Left ventricle myocardium inferior (tissue), 1 donor: ENCODE measurements around the gene GDF10. TPM values are rescaled to one million over a fixed set of nuclear protein-coding genes. Genes with fewer than 3 reads are reported as not detected.

Experiments
- DNase-seq: peaks from one replicate; pipeline ENCODE4 v3.0.0-alpha.2; 2020
- H3K27ac ChIP-seq: fragments of 200-600 bp; replicated peaks from 2 replicates; pipeline ENCODE4 v1.8.0; 2021
- H3K27me3 ChIP-seq: fragments of 200-600 bp; 2 replicates; pipeline ENCODE4 v1.8.0; 2021; ENCODE audit warnings: low read depth
- H3K36me3 ChIP-seq: fragments of 200-600 bp; 2 replicates; pipeline ENCODE4 v1.8.0; 2021
- H3K4me1 ChIP-seq: fragments of 200-600 bp; 2 replicates; pipeline ENCODE4 v1.8.0; 2021
- H3K4me3 ChIP-seq: fragments of 200-600 bp; 2 replicates; pipeline ENCODE4 v1.8.0; 2021; ENCODE audit warnings: mild to moderate bottlenecking, moderate library complexity
- H3K9me3 ChIP-seq: fragments of 200-600 bp; replicated peaks from 2 replicates; pipeline ENCODE4 v1.8.0; 2021
- intact Hi-C: fragments of 100-400 bp; cut with micrococcal nuclease; formaldehyde crosslinking; loops from one replicate; pipeline ENCODE4 v1.11.0; 2022
- total RNA-seq: library from RNA; stranded (reverse); fragmentation: NEBNext Ultra II Directional; extraction: Animal tissue kit (Norgen Biotek cat#: 25700); gene quantifications from one replicate; pipeline ENCODE4 v1.2.1, GENCODE V29; 2021
- TF ChIP-seq, protein P1 (sequence below): fragments of 200-600 bp; IDR thresholded peaks from 2 replicates; pipeline ENCODE4 v1.8.0; 2021; ENCODE audit warnings: antibody characterized with exemption, mild to moderate bottlenecking, borderline replicate concordance
- donor health status: DM: no; HTN: yes; CAD: no; lungs with severe emphysema.

The GDF10 gene
- total RNA-seq, 1 donor from 2014 or later = 0.22 TPM

GRCh38 chr10:47285381-47286115, 14.4 kb upstream of the GDF10 start:
- TF ChIP-seq, protein P1, sequence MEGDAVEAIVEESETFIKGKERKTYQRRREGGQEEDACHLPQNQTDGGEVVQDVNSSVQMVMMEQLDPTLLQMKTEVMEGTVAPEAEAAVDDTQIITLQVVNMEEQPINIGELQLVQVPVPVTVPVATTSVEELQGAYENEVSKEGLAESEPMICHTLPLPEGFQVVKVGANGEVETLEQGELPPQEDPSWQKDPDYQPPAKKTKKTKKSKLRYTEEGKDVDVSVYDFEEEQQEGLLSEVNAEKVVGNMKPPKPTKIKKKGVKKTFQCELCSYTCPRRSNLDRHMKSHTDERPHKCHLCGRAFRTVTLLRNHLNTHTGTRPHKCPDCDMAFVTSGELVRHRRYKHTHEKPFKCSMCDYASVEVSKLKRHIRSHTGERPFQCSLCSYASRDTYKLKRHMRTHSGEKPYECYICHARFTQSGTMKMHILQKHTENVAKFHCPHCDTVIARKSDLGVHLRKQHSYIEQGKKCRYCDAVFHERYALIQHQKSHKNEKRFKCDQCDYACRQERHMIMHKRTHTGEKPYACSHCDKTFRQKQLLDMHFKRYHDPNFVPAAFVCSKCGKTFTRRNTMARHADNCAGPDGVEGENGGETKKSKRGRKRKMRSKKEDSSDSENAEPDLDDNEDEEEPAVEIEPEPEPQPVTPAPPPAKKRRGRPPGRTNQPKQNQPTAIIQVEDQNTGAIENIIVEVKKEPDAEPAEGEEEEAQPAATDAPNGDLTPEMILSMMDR = no peak
- no peak for DNase-seq
- no peak overlapping the region for H3K4me3 ChIP-seq
- intact Hi-C loops = no loop called here
- peaks cover 12% of the 10 kb centered on the region for H3K4me1 ChIP-seq
- no peaks in the 10 kb centered on the region for H3K36me3 ChIP-seq
- H3K9me3 ChIP-seq = no peaks in the 10 kb centered on the region
- no peak overlapping the region for H3K27ac ChIP-seq
- no peaks in the 10 kb centered on the region for H3K27me3 ChIP-seq

DNA sequence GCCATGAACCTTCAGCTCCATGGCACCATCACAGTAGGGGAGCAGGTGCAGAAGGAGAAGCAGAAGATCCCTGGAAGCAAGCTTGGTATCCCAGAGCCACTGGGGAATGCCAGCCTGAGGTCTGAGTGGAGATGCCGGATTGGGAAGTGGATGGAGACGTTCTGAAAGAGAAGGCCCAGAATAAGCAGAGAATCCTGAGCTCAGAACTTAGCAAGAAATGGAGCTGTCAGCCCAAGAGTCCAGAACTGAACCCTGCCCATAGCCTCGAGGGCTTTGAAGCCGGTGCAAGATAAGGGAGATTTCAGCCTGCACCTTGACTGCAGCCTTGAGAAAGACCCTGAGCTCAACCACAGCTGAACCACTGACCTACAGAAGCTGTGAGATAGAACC, 13.9 kb upstream of the GDF10 start:
- no peaks in the 10 kb centered on the region for H3K27me3 ChIP-seq
- H3K27ac ChIP-seq = no peak overlapping the region
- no peaks in the 10 kb centered on the region for H3K9me3 ChIP-seq
- H3K4me3 ChIP-seq = no peak overlapping the region
- intact Hi-C loops = no loop called here
- TF ChIP-seq, protein P1 = no peak
- DNase-seq = no peak
- H3K36me3 ChIP-seq = no peaks in the 10 kb centered on the region
- peaks cover 12% of the 10 kb centered on the region for H3K4me1 ChIP-seq

- intact Hi-C loops = no loop called here
- Histone ChIP-seq H3K4me3 (no peak overlapping the region), H3K9me3 (no peaks in the 10 kb centered on the region), H3K36me3 (no peaks in the 10 kb centered on the region), H3K4me1 (peaks cover 12% of the 10 kb centered on the region), H3K27me3 (no peaks in the 10 kb centered on the region), H3K27ac (peak overlapping the region; percentile 55)
- TF ChIP-seq, protein P1 = no peak
- DNase-seq = no peak
Measured at GRCh38 chr10:47286591-47287315, 13.2 kb upstream of the GDF10 start.

GRCh38 chr10:47287365-47287802, 12.6 kb upstream of the GDF10 start:
- H3K27me3 ChIP-seq = no peaks in the 10 kb centered on the region
- no peak overlapping the region for H3K4me3 ChIP-seq
- peaks cover 12% of the 10 kb centered on the region for H3K4me1 ChIP-seq
- intact Hi-C loops = no loop called here
- no peaks in the 10 kb centered on the region for H3K36me3 ChIP-seq
- peak; percentile 66 for DNase-seq
- TF ChIP-seq, protein P1 = no peak
- H3K9me3 ChIP-seq = no peaks in the 10 kb centered on the region
- H3K27ac ChIP-seq = peak overlapping the region; percentile 55

GRCh38 chr10:47287805-47288204, 12.2 kb upstream of the GDF10 start:
- TF ChIP-seq, protein P1 = no peak
- Histone ChIP-seq H3K27ac (peak overlapping the region; percentile 55), H3K9me3 (no peaks in the 10 kb centered on the region), H3K4me1 (peaks cover 12% of the 10 kb centered on the region), H3K27me3 (peaks cover under 1% of the 10 kb centered on the region), H3K36me3 (no peaks in the 10 kb centered on the region), H3K4me3 (no peak overlapping the region)
- intact Hi-C loops = no loop called here
- no peak for DNase-seq
